Measurements from ENCODE around the gene E2F2. TPM values are rescaled to one million over a fixed set of nuclear protein-coding genes. Genes with fewer than 3 reads are reported as not detected.

E2F2 gene
- total RNA-seq, 1 experiment from 2014 or later = 16.3 TPM

- no peak overlapping the region for H3K27ac ChIP-seq (ENCODE audit: low read depth, low read length)
- peaks cover 54% of the 10 kb centered on the region for H3K79me2 ChIP-seq (ENCODE audit: insufficient read depth, low read length)
- H3K4me1 ChIP-seq (ENCODE audit: control insufficient read depth in 1 of 2, insufficient read depth in 2 of 2, low read length in 2 of 2) = peaks cover 29 to 41% of the 10 kb centered on the region in 2 experiments
- BruUV-seq (replicated peaks) = no TSS peak
- ChIA-PET POLR2A (no interaction called here), RAD21 (ENCODE audit: low non-redundant PET in 1 of 2, low total read pairs in 2 of 2, uncharacterized antibody in 2 of 2, unreplicated experiment in 2 of 2) (interaction anchor here in 1 of 2 experiments (0.6 kb wide), 1 partner anchor 843 kb away, joined by 3 read pairs; no protein-coding TSS in a partner anchor), CTCF (no interaction called here)
- no peak overlapping the region for H3K4me3 ChIP-seq (replicated peaks in 1 of 2; ENCODE audit: low read depth in 1 of 2, low read length in 2 of 2)
- H3K36me3 ChIP-seq (ENCODE audit: control insufficient read depth in 1 of 2, insufficient read depth in 2 of 2, low read length in 2 of 2) = peaks cover 4 to 26% of the 10 kb centered on the region in 2 experiments; a peak in 3 of 4 replicates
- no peak overlapping the region for H2AFZ ChIP-seq (ENCODE audit: low read depth, low read length, poor library complexity, severe bottlenecking)
- H3K4me2 ChIP-seq (ENCODE audit: low read length) = no peak overlapping the region
- no peaks in the 10 kb centered on the region for H3K27me3 ChIP-seq (ENCODE audit: insufficient read depth, low read length)
- no peaks in the 10 kb centered on the region for H3K9me2 ChIP-seq (ENCODE audit: insufficient read depth)
- H3K9ac ChIP-seq (ENCODE audit: low read length) = no peak overlapping the region
- intact Hi-C loops (cut with micrococcal nuclease) = no loop called here
- no peaks in the 10 kb centered on the region for H3K9me3 ChIP-seq (ENCODE audit: control insufficient read depth in 1 of 2, insufficient read depth in 1 of 2, low read depth in 1 of 2, low read length in 2 of 2)
- no peak for ATAC-seq
- TF ChIP-seq POLR2A (IDR thresholded peaks at IDR 0.05; ENCODE audit: borderline replicate concordance, extremely low read depth, insufficient read depth, insufficient read length) (no peak), FOSL1 (IDR thresholded peaks at IDR 0.05; ENCODE audit: low read depth) (no peak), ZFX (IDR thresholded peaks at IDR 0.05) (no peak), SRF (IDR thresholded peaks at IDR 0.05; ENCODE audit: low read depth) (no peak), CBX3 (IDR thresholded peaks at IDR 0.05; ENCODE audit: low read depth) (no peak), EGR1 (IDR thresholded peaks at IDR 0.05; ENCODE audit: low read depth) (no peak), RAD21 (IDR thresholded peaks at IDR 0.05; ENCODE audit: low read depth) (no peak), REST (IDR thresholded peaks at IDR 0.05; ENCODE audit: low read depth) (no peak), SIN3A (IDR thresholded peaks at IDR 0.05; ENCODE audit: low read depth) (no peak), POLR2AphosphoS5 (IDR thresholded peaks at IDR 0.05; ENCODE audit: low read depth, low read length) (no peak), JUND (IDR thresholded peaks at IDR 0.05) (no peak), ZNF274 (IDR thresholded peaks at IDR 0.05; ENCODE audit: low read depth, low read length) (no peak)
- H4K20me1 ChIP-seq (ENCODE audit: insufficient read depth) = no peaks in the 10 kb centered on the region
- DNase-seq (ENCODE audit: low read depth, low spot score) = no peak
Measured at GRCh38 chr1:23524163-23524562, 6.9 kb downstream of the E2F2 start.

All from HCT116 (cell line).